H1 (cell line): ENCODE measurements around the gene VPS41. TPM values are rescaled to one million over a fixed set of nuclear protein-coding genes. Genes with fewer than 3 reads are reported as not detected.

Source experiments
- CTCF ChIA-PET: fragments of 300-600 bp; sonication (Branson Sonifier 250); formaldehyde crosslinking; loops from one replicate; lab custom pipeline; 2021; ENCODE audit not compliant: partially characterized antibody; lab: Charles Lee
- POLR2A ChIA-PET: fragments of 300-600 bp; sonication (Branson Sonifier 250); formaldehyde crosslinking; loops from one replicate; lab custom pipeline; 2021; ENCODE audit warnings: inconsistent platforms; ENCODE audit not compliant: partially characterized antibody; lab: Charles Lee
- DNase-seq, 2 experiments: peaks; one replicate each; pipeline versions ENCODE4 v3.0.0 to v3.0.0-alpha.2; 2010 to 2022; ENCODE audit warnings: low spot score in 2 of 2, low read depth in 1 of 2, mixed read lengths in 1 of 2
- FAIRE-seq: peaks from 2 replicates; lab custom pipeline; 2011; peaks lifted over from hg19 to GRCh38; lab: Jason Lieb, UNC
- H2AFZ ChIP-seq: 2 replicates; pipeline ENCODE4 v1.8.1; 2012; ENCODE audit warnings: low read length, inconsistent platforms
- H2AK5ac ChIP-seq: 2 replicates; pipeline ENCODE4 v1.6.1; 2013; ENCODE audit warnings: low read depth, low read length
- H2BK120ac ChIP-seq: replicated peaks from 2 replicates; pipeline ENCODE3; 2013; ENCODE audit warnings: low read depth, low read length, inconsistent platforms
- H2BK12ac ChIP-seq: 2 replicates; pipeline ENCODE4 v1.6.1; 2013; ENCODE audit warnings: low read depth, low read length
- H2BK15ac ChIP-seq: 2 replicates; pipeline ENCODE4 v1.6.1; 2013; ENCODE audit warnings: low read length
- H2BK20ac ChIP-seq: 2 replicates; pipeline ENCODE4 v1.6.1; 2013; ENCODE audit warnings: low read length
- H2BK5ac ChIP-seq: 2 replicates; pipeline ENCODE4 v1.6.1; 2013; ENCODE audit warnings: low read depth, low read length
- H3K14ac ChIP-seq: 2 replicates; pipeline ENCODE4 v1.6.1; 2013; ENCODE audit warnings: inconsistent platforms; ENCODE audit not compliant: insufficient read length
- H3K18ac ChIP-seq: 2 replicates; pipeline ENCODE4 v1.6.1; 2013; ENCODE audit warnings: low read length; ENCODE audit errors: extremely low read depth
- H3K23ac ChIP-seq: 2 replicates; pipeline ENCODE4 v1.6.1; 2013; ENCODE audit warnings: inconsistent platforms; ENCODE audit not compliant: insufficient read length
- H3K23me2 ChIP-seq: 2 replicates; pipeline ENCODE4 v1.6.1; 2013; ENCODE audit warnings: low read depth, low read length
- H3K27ac ChIP-seq: 2 replicates; pipeline ENCODE4 v1.6.1; 2011; ENCODE audit warnings: low read depth, low read length, inconsistent platforms
- H3K27me3 ChIP-seq, 4 experiments: replicated peaks in 1 of 4; 1 replicate in 1 of 4; 2 replicates in 3 of 4; pipeline versions ENCODE4 v1.6.1 to v1.8.1; 2011 to 2013; ENCODE audit warnings: low read length in 3 of 4, mild to moderate bottlenecking in 3 of 4, inconsistent platforms in 2 of 4, mixed read lengths in 2 of 4, moderate library complexity in 1 of 4; ENCODE audit not compliant: control insufficient read depth in 3 of 4, insufficient read depth in 3 of 4; ENCODE audit errors: extremely low read depth in 1 of 4
- H3K36me3 ChIP-seq, 4 experiments: 2 replicates each; pipeline versions ENCODE4 v1.6.1 to v1.8.1; 2011 to 2013; ENCODE audit warnings: mild to moderate bottlenecking in 4 of 4, low read length in 3 of 4, moderate library complexity in 2 of 4, control low read depth in 1 of 4, inconsistent platforms in 1 of 4; ENCODE audit not compliant: insufficient read depth in 4 of 4, control insufficient read depth in 2 of 4
- H3K4ac ChIP-seq: replicated peaks from 2 replicates; pipeline ENCODE3; 2013; ENCODE audit warnings: low read length, low read depth, mixed read lengths, inconsistent platforms; ENCODE audit not compliant: insufficient read length
- H3K4me1 ChIP-seq, 4 experiments: replicated peaks in 1 of 4; 1 replicate in 1 of 4; 2 replicates in 3 of 4; pipeline versions ENCODE4 v1.6.1 to v1.8.1; 2011 to 2013; ENCODE audit warnings: low read length in 3 of 4, inconsistent platforms in 2 of 4, mixed read lengths in 1 of 4; ENCODE audit not compliant: insufficient read depth in 4 of 4, control insufficient read depth in 3 of 4
- H3K4me2 ChIP-seq, 2 experiments: 2 replicates each; pipeline versions ENCODE4 v1.6.1 to v1.8.1; 2011 to 2013; ENCODE audit warnings: low read depth in 2 of 2, low read length in 2 of 2, control low read depth in 1 of 2, inconsistent platforms in 1 of 2, mild to moderate bottlenecking in 1 of 2; ENCODE audit not compliant: insufficient read depth in 1 of 2
- H3K4me3 ChIP-seq, 4 experiments: fragments of 200-600, 300-600 bp in 1 of 4; sonication (generic), shearing (Covaris generic), sonication (Bioruptor Twin) in 1 of 4; 2 replicates each; pipeline versions ENCODE4 v1.5.1 to v1.8.1; 2011 to 2016; ENCODE audit warnings: low read length in 4 of 4, low read depth in 3 of 4, control low read depth in 2 of 4, inconsistent platforms in 2 of 4, mild to moderate bottlenecking in 2 of 4, mixed read lengths in 1 of 4, moderate library complexity in 1 of 4; ENCODE audit not compliant: insufficient read depth in 2 of 4; ENCODE audit errors: extremely low read depth in 1 of 4
- H3K56ac ChIP-seq: replicated peaks from 2 replicates; pipeline ENCODE3; 2013; ENCODE audit warnings: low read depth, mild to moderate bottlenecking, mixed read lengths, low read length, inconsistent platforms; ENCODE audit not compliant: insufficient read length
- H3K79me1 ChIP-seq: 2 replicates; pipeline ENCODE4 v1.6.1; 2013; ENCODE audit warnings: low read depth, low read length, control low read depth
- H3K79me2 ChIP-seq, 2 experiments: 2 replicates each; pipeline versions ENCODE4 v1.6.1 to v1.8.1; 2012 to 2013; ENCODE audit warnings: low read length in 2 of 2, mild to moderate bottlenecking in 2 of 2, inconsistent platforms in 1 of 2; ENCODE audit not compliant: insufficient read depth in 2 of 2, control insufficient read depth in 1 of 2
- H3K9ac ChIP-seq, 4 experiments: replicated peaks in 1 of 4; 1 replicate in 1 of 4; 2 replicates in 3 of 4; pipeline versions ENCODE4 v1.6.1 to v1.8.1; 2011 to 2013; ENCODE audit warnings: low read depth in 3 of 4, low read length in 3 of 4, control low read depth in 2 of 4, mild to moderate bottlenecking in 2 of 4, moderate library complexity in 2 of 4, inconsistent platforms in 1 of 4; ENCODE audit errors: extremely low read depth in 1 of 4
- H3K9me3 ChIP-seq, 2 experiments: 2 replicates each; pipeline versions ENCODE4 v1.6.1 to v1.8.1; 2012 to 2013; ENCODE audit warnings: mild to moderate bottlenecking in 2 of 2, moderate library complexity in 2 of 2, control low read depth in 1 of 2, inconsistent platforms in 1 of 2, low read depth in 1 of 2, low read length in 1 of 2, mixed read lengths in 1 of 2; ENCODE audit not compliant: insufficient read depth in 2 of 2
- H4K20me1 ChIP-seq, 2 experiments: replicated peaks in 1 of 2; 2 replicates each; pipeline versions ENCODE3 to v1.8.1; 2011 to 2013; ENCODE audit warnings: inconsistent platforms in 2 of 2, low read length in 2 of 2, mild to moderate bottlenecking in 1 of 2; ENCODE audit not compliant: insufficient read depth in 2 of 2, control insufficient read depth in 1 of 2
- H4K5ac ChIP-seq: 2 replicates; pipeline ENCODE4 v1.6.1; 2013; ENCODE audit warnings: low read length, low read depth, mixed read lengths, inconsistent platforms; ENCODE audit not compliant: insufficient read length
- H4K8ac ChIP-seq: 2 replicates; pipeline ENCODE4 v1.8.0; 2013; ENCODE audit warnings: mild to moderate bottlenecking, moderate library complexity, low read length, inconsistent platforms; ENCODE audit not compliant: insufficient read depth; ENCODE audit errors: extremely low read depth
- H4K91ac ChIP-seq: replicated peaks from 2 replicates; pipeline ENCODE3; 2013; ENCODE audit warnings: low read length, mixed read lengths, inconsistent platforms; ENCODE audit not compliant: insufficient read length
- ATF3 ChIP-seq: IDR thresholded peaks from 2 replicates; pipeline ENCODE4 v1.6.1; 2011; ENCODE audit warnings: low read depth, mild to moderate bottlenecking, low read length; ENCODE audit not compliant: insufficient read depth
- E2F6 ChIP-seq: IDR thresholded peaks from 2 replicates; pipeline ENCODE4 v1.6.1; 2012; ENCODE audit warnings: inconsistent platforms
- EP300 ChIP-seq, 2 experiments: IDR thresholded peaks; 1 replicate in 1 of 2; 2 replicates in 1 of 2; pipeline ENCODE4 v1.6.1; 2011 to 2012; ENCODE audit warnings: low read depth in 2 of 2, low read length in 2 of 2, mild to moderate bottlenecking in 2 of 2, borderline replicate concordance in 1 of 2, inconsistent platforms in 1 of 2, moderate library complexity in 1 of 2
- HDAC6 ChIP-seq: IDR thresholded peaks from one replicate; pipeline ENCODE4 v1.7.1; 2012; ENCODE audit warnings: low read depth, mild to moderate bottlenecking, inconsistent platforms, low read length, moderate library complexity
- PHF8 ChIP-seq: fragments of 200-600 bp; sonication (generic); conservative IDR thresholded peaks from 2 replicates; pipeline ENCODE4 v1.7.1; 2012; ENCODE audit warnings: low read depth, mild to moderate bottlenecking, inconsistent platforms, low read length, moderate library complexity
- POLR2AphosphoS5 ChIP-seq: IDR thresholded peaks from 2 replicates; pipeline ENCODE4 v1.6.1; 2011; ENCODE audit warnings: low read depth, low read length
- SIRT6 ChIP-seq: IDR thresholded peaks from one replicate; pipeline ENCODE4 v1.7.1; 2012; ENCODE audit warnings: low read length, inconsistent platforms
- SIX5 ChIP-seq: IDR thresholded peaks from 2 replicates; pipeline ENCODE4 v1.6.1; 2011; ENCODE audit warnings: mild to moderate bottlenecking, low read depth, low read length
- YY1 ChIP-seq: IDR thresholded peaks from 2 replicates; pipeline ENCODE4 v1.6.1; 2011; ENCODE audit warnings: low read depth, mild to moderate bottlenecking, low read length
- WGBS, 2 experiments: shearing (Covaris generic) in 1 of 2; methylation state at CpG; one replicate each; pipeline versions ENCODE4 v1.1.6 to v1.1.7; 2013 to 2015; ENCODE audit warnings: low lambda C conversion rate in 2 of 2, mixed read lengths in 2 of 2, inconsistent platforms in 1 of 2, low coverage in 1 of 2, missing lambda C conversion rate in 1 of 2; ENCODE audit not compliant: insufficient replicate concordance in 2 of 2, insufficient coverage in 1 of 2, insufficient read length in 1 of 2; ENCODE audit errors: extremely low coverage in 1 of 2, missing lambda C conversion rate in 1 of 2; 5-methylcytosine and 5-hydroxymethylcytosine counted together
- polyA plus RNA-seq, 7 experiments: library from polyadenylated mRNA; depleted of rRNA in 3 of 7; stranded (reverse) in 5 of 7; unstranded in 2 of 7; fragments of >200 nt in 5 of 7; fragments of 200-250 nt in 2 of 7; gene quantifications; 1 replicate in 5 of 7; 2 replicates in 1 of 7; 4 replicates in 1 of 7; pipeline versions ENCODE4 v1.2.1 to v1.2.3, GENCODE V29; 2011 to 2013; ENCODE audit warnings: missing spikeins in 2 of 7, mixed read lengths in 2 of 7
- total RNA-seq: library from RNA; stranded (reverse); fragmentation: NEBNext Ultra II Directional; extraction: Animal tissue kit (Norgen Biotek cat#: 25700); gene quantifications from 2 replicates; pipeline ENCODE4 v1.2.1, GENCODE V29; 2021

VPS41 gene
- total and polyA plus RNA-seq, 2 of the 8 experiments (the other 6 are each of a cell fraction or from before 2014, with no cell fraction given): 10.7 to 63.3 TPM

GRCh38 chr7:38893061-38893460 lies 15.9 kb downstream of the VPS41 start:
- Histone ChIP-seq H2BK20ac (no peak overlapping the region), H2BK12ac (no peak overlapping the region), H2BK15ac (no peak overlapping the region), H2BK5ac (no peak overlapping the region), H2AK5ac (no peak overlapping the region), H3K56ac (no peak overlapping the region), H3K23ac (no peak overlapping the region), H3K79me1 (no peaks in the 10 kb centered on the region; the same call in 1 of the 2 replicates), H2BK120ac (no peak overlapping the region), H3K4ac (no peak overlapping the region), H3K27me3 (no peaks in the 10 kb centered on the region), H3K4me2 (no peak overlapping the region), H3K4me3 (no peak overlapping the region), H4K20me1 (no peaks in the 10 kb centered on the region), H2AFZ (no peak overlapping the region), H3K18ac (no peak overlapping the region), H3K14ac (no peak overlapping the region), H3K9me3 (no peaks in the 10 kb centered on the region), H3K27ac (no peak overlapping the region), H4K91ac (no peak overlapping the region), H4K8ac (no peak overlapping the region), H3K23me2 (no peaks in the 10 kb centered on the region), H3K9ac (no peak overlapping the region), H3K4me1 (no peaks in the 10 kb centered on the region), H4K5ac (no peak overlapping the region), H3K79me2 (peaks cover 0 to 9% of the 10 kb centered on the region in 2 experiments; a peak in 2 of 4 replicates), H3K36me3 (peaks cover 0 to 3% (median 1%) of the 10 kb centered on the region in 4 experiments; a peak in 1 of 8 replicates)
- 85% methylated on average over 3 of the region's 3 CpGs; no CpG with 5 or more reads in 1 of the 2 experiments for WGBS, 2 experiments
- ChIA-PET POLR2A (no interaction called here), CTCF (interaction anchor here (1.3 kb wide), 1 partner anchor 17 kb away, joined by 3 read pairs; the partner anchor contains the start of gene VPS41)
- no peak for FAIRE-seq
- DNase-seq: no peak
- no peak for TF ChIP-seq ATF3
- no peak for TF ChIP-seq HDAC6
- no peak for TF ChIP-seq PHF8
- TF ChIP-seq EP300 (IDR thresholded peaks at IDR 0.05; ENCODE audit: borderline replicate concordance in 1 of 2, low read depth in 2 of 2, low read length in 2 of 2): no peak
- no peak for TF ChIP-seq E2F6
- TF ChIP-seq POLR2AphosphoS5: no peak
- no peak for TF ChIP-seq SIX5
- TF ChIP-seq YY1: no peak
- no peak for TF ChIP-seq SIRT6
